Endothelial cell of umbilical vein (primary cell): ENCODE results near the gene EML1.

Experiments
- EZH2 ChIP-seq: IDR thresholded peaks from 2 replicates; pipeline ENCODE4 v1.6.1; 2012; ENCODE audit warnings: borderline replicate concordance, low read depth, mild to moderate bottlenecking, moderate library complexity, low read length, inconsistent platforms; ENCODE audit not compliant: severe bottlenecking
- FOS ChIP-seq: IDR thresholded peaks from 2 replicates; pipeline ENCODE4 v1.6.1; 2011; ENCODE audit warnings: mild to moderate bottlenecking, low read length, moderate library complexity, borderline replicate concordance; ENCODE audit not compliant: insufficient read depth
- GATA2 ChIP-seq: IDR thresholded peaks from 2 replicates; pipeline ENCODE4 v1.7.0; 2011; ENCODE audit warnings: low read depth, mild to moderate bottlenecking, moderate library complexity, mixed read lengths, low read length; ENCODE audit not compliant: insufficient read length, insufficient read depth
- JUN ChIP-seq: IDR thresholded peaks from 2 replicates; pipeline ENCODE4 v1.6.1; 2011; ENCODE audit warnings: borderline replicate concordance, low read depth; ENCODE audit not compliant: insufficient read length, insufficient read depth
- MYC ChIP-seq: IDR thresholded peaks from one replicate; pipeline ENCODE4 v1.6.1; 2011; ENCODE audit warnings: mild to moderate bottlenecking, low read depth, low read length
- POLR2A ChIP-seq: IDR thresholded peaks from 2 replicates; pipeline ENCODE4 v1.6.1; 2012; ENCODE audit warnings: low read depth, mild to moderate bottlenecking, control low read depth, low read length
- POLR2AphosphoS5 ChIP-seq: IDR thresholded peaks from 2 replicates; pipeline ENCODE4 v1.6.1; 2012; ENCODE audit warnings: low read depth, mild to moderate bottlenecking, control low read depth, low read length, moderate library complexity; ENCODE audit not compliant: insufficient read depth
- TF ChIP-seq, protein P1 (sequence below), 2 donors: IDR thresholded peaks; 1 replicate in 1 of 2; 2 replicates in 1 of 2; pipeline ENCODE4 v1.5.1; 2011; ENCODE audit warnings: low read length in 2 of 2, mild to moderate bottlenecking in 2 of 2, moderate library complexity in 2 of 2, control low read depth in 1 of 2, inconsistent platforms in 1 of 2, low read depth in 1 of 2; ENCODE audit not compliant: insufficient read depth in 1 of 2; ENCODE audit errors: extremely low read depth in 1 of 2
- TF ChIP-seq, protein P2 (sequence below): IDR thresholded peaks from 2 replicates; pipeline ENCODE4 v1.6.1; 2011; ENCODE audit not compliant: insufficient read depth, insufficient read length

DNA sequence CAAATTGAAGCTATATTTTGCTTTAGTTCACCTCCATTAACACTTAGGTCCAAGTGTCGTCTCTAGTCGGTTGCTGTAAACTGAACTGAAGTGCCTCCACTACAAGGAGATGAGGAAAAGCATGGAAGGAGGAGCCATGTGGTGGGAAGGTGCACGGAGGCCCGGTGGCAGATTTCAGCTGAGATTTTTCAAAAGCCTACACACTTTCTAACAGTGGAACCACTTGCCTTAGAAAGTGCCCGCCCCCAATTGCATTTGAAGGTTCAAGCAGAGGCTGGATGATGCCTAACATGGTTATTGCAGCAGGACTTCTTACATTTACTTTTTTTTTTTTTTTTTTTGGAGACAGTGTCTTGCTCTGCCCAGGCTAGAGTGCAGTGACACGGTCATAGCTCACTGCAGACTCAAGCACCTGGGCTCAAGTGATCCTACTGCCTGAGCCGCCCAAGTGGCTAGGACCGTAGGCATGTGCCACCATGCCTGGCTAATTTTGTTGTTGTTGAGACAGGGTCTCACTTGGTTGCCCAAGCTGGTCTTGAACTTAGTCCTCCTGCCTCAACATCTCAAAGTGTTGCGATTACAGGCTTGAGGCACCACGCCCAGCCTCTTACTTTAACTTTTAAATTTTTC is 27.6 kb downstream of the EML1 start:
- TF ChIP-seq, protein P1, sequence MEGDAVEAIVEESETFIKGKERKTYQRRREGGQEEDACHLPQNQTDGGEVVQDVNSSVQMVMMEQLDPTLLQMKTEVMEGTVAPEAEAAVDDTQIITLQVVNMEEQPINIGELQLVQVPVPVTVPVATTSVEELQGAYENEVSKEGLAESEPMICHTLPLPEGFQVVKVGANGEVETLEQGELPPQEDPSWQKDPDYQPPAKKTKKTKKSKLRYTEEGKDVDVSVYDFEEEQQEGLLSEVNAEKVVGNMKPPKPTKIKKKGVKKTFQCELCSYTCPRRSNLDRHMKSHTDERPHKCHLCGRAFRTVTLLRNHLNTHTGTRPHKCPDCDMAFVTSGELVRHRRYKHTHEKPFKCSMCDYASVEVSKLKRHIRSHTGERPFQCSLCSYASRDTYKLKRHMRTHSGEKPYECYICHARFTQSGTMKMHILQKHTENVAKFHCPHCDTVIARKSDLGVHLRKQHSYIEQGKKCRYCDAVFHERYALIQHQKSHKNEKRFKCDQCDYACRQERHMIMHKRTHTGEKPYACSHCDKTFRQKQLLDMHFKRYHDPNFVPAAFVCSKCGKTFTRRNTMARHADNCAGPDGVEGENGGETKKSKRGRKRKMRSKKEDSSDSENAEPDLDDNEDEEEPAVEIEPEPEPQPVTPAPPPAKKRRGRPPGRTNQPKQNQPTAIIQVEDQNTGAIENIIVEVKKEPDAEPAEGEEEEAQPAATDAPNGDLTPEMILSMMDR (IDR thresholded peaks at IDR 0.05; ENCODE audit: extremely low read depth in 1 of 2, insufficient read depth in 1 of 2, low read depth in 1 of 2, low read length in 2 of 2) = no peak
- TF ChIP-seq POLR2AphosphoS5 (no peak), EZH2 (no peak), FOS (no peak), POLR2A (no peak), GATA2 (no peak), JUN (no peak), MYC (no peak)
- TF ChIP-seq, protein P2, sequence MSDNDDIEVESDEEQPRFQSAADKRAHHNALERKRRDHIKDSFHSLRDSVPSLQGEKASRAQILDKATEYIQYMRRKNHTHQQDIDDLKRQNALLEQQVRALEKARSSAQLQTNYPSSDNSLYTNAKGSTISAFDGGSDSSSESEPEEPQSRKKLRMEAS = no peak
